Urinary bladder (tissue), 4 donors: ENCODE results near the gene NALF2. TPM values are rescaled to one million over a fixed set of nuclear protein-coding genes. Genes with fewer than 3 reads are reported as not detected.

Experiments
- DNase-seq: peaks from one replicate; pipeline ENCODE4 v3.0.0-alpha.2; 2015; ENCODE audit errors: extremely low spot score
- H3K27ac ChIP-seq: one replicate; pipeline ENCODE4 v1.5.1; 2013; ENCODE audit warnings: low read depth, mild to moderate bottlenecking, moderate library complexity
- H3K36me3 ChIP-seq: one replicate; pipeline ENCODE4 v1.6.1; 2013; ENCODE audit warnings: mild to moderate bottlenecking, moderate library complexity; ENCODE audit not compliant: insufficient read depth
- H3K4me1 ChIP-seq: one replicate; pipeline ENCODE4 v1.6.1; 2013; ENCODE audit warnings: mild to moderate bottlenecking, moderate library complexity; ENCODE audit not compliant: insufficient read depth
- H3K4me3 ChIP-seq: one replicate; pipeline ENCODE4 v1.5.1; 2013; ENCODE audit warnings: low read depth, low read length
- WGBS: extraction: QIAGEN DNeasy Blood & Tissue Kit; methylation state at CpG from one replicate; pipeline ENCODE4 v1.1.7; 2013; 5-methylcytosine and 5-hydroxymethylcytosine counted together
- polyA plus RNA-seq: library from polyadenylated mRNA; stranded (reverse); fragments of 200-250 nt; gene quantifications from one replicate; pipeline ENCODE4 v1.2.3, GENCODE V29; 2013
- total RNA-seq: library from RNA; depleted of rRNA; stranded (reverse); fragments of >200 nt; gene quantifications from one replicate; pipeline ENCODE4 v1.2.3, GENCODE V29; 2014
- donor health status: healthy with polysubstance abuse.
- donor health status: healthy.

NALF2 gene
- total and polyA plus RNA-seq, 2 donors = 0.13 to 0.16 TPM

GRCh38 chrX:69541956-69542355 lies 37.8 kb downstream of the NALF2 start:
- no peak overlapping the region for H3K4me3 ChIP-seq
- WGBS = 64% methylated on average over 3 of the region's 3 CpGs
- H3K27ac ChIP-seq = no peak overlapping the region
- no peak for DNase-seq
- no peaks in the 10 kb centered on the region for H3K4me1 ChIP-seq
- H3K36me3 ChIP-seq = no peaks in the 10 kb centered on the region

- WGBS = 42% methylated on average over 3 of the region's 3 CpGs
- Histone ChIP-seq H3K4me1 (no peaks in the 10 kb centered on the region), H3K27ac (no peak overlapping the region), H3K4me3 (no peak overlapping the region), H3K36me3 (no peaks in the 10 kb centered on the region)
- DNase-seq = no peak
Measured at GRCh38 chrX:69543572-69543971, 39.4 kb downstream of the NALF2 start.

- Histone ChIP-seq H3K36me3 (no peaks in the 10 kb centered on the region), H3K4me1 (no peaks in the 10 kb centered on the region), H3K4me3 (no peak overlapping the region), H3K27ac (no peak overlapping the region)
- 84% methylated on average over 8 of the region's 8 CpGs for WGBS
- no peak for DNase-seq
Measured at GRCh38 chrX:69546417-69546816, 42.3 kb downstream of the NALF2 start.

- DNase-seq = no peak
- 91% methylated on average over 5 of the region's 5 CpGs for WGBS
- no peaks in the 10 kb centered on the region for H3K4me1 ChIP-seq
- no peak overlapping the region for H3K4me3 ChIP-seq
- H3K36me3 ChIP-seq = no peaks in the 10 kb centered on the region
- H3K27ac ChIP-seq = no peak overlapping the region
Measured at GRCh38 chrX:69546978-69547377, 42.9 kb downstream of the NALF2 start.

- Histone ChIP-seq H3K36me3 (no peaks in the 10 kb centered on the region), H3K27ac (no peak overlapping the region), H3K4me1 (no peaks in the 10 kb centered on the region), H3K4me3 (no peak overlapping the region)
- no peak for DNase-seq
- WGBS = 44% methylated on average over 7 of the region's 7 CpGs
Measured at GRCh38 chrX:69551421-69552009, 47.4 kb downstream of the NALF2 start.

- 77% methylated on average over 4 of the region's 4 CpGs for WGBS
Measured at GRCh38 chrX:69552512-69552911, 48.4 kb downstream of the NALF2 start.

More at GRCh38 chrX:69552512-69552911, 48.4 kb downstream of the NALF2 start:
- H3K36me3 ChIP-seq = no peaks in the 10 kb centered on the region
- H3K4me1 ChIP-seq = no peaks in the 10 kb centered on the region
- DNase-seq = no peak
- H3K27ac ChIP-seq = no peak overlapping the region
- H3K4me3 ChIP-seq = no peak overlapping the region

Other genes starting within 250 kb of the NALF2 start
- gene EDA, start 111.8 kb downstream of the NALF2 start, total RNA-seq = 5.7 TPM
- 3.8 TPM for gene EDA, start 111.8 kb downstream of the NALF2 start, polyA plus RNA-seq